ENCODE data around the gene PPIG.
"Not testable (repeated sequence)": the region's sequence is repeated elsewhere in the genome, so short reads cannot be mapped to it uniquely, and the experiment has no call there.

PPIG gene

DNA sequence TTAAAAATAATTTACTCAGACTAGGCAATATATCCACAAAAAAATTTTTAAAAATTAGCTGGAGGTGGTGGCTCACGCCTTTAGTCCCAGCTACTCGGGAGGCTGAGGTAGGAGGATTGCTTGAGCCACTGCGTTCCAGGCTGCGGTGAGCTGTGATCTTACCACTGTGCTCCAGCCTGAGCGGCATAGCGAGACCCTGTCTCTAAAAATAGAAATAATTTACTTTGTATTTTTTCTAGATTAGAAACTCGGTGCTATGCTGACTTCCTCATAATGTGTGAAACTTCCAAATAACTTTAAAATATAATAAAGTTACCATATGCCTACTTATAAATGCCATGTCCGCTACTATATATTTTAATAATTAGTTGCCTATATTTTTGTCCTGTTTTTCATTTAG, 6.7 kb downstream of the PPIG start:
- no peak for DNase-seq (ENCODE audit: low read depth in 2 of 2)

DNA sequence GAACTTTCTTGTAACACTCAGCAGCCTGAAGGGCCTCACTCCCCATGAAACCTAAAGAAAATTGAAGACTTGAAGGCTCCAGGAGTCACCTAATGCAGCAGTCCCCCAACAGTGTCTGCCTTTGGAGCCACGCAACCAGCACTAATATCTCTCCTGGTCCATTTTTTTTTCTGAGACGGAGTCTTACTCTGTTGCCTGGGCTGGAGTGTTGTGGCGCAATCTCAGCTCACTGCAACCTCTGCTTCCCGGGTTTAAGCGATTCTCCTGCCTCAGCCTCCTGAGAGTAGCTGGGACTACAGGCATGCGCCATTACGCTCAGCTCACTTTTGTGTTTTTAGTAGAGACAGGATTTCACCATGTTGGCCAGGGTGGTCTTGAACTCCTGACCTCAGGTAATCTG, 12.4 kb downstream of the PPIG start:
- not testable (repeated sequence) for DNase-seq (ENCODE audit: low read depth in 2 of 2)

DNA sequence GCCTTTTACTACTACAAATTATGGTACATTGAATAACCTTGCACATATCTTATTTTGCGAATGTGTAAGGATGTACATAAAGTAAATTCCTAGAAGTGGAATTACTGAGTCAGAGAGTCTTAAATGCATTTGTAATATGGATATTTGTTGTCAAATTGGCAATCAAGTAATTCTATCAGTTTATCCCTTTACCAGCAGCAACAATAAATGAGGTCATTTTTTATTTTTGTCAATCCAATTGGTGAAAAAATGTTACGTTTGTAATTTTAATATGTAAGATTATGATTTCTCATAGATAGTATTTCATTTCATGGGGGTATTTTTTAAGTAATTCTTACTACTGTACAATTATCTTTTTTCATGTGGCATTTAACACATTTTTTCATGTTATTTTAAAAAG, 14.8 kb downstream of the PPIG start:
- DNase-seq (ENCODE audit: low read depth in 2 of 2), result no peak

DNA sequence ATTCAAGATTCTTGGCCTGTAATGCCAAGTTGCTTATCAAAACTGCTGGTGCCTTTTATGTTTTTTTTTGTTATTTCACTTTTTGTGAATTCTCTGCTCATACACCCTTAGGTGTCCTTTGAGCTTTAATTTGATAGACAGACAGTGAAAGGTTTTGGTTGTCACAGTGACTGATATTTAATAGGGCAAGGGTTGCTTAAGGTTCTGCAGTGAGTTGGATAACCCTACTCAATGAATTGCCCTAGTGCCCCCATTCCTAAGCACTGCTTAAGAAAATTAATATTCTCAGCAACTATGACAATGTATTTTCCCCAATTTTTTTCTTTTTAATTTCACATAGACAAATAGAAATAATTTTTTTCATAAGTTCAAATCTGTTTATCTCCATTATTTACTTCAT, 15.4 kb downstream of the PPIG start:
- no peak for DNase-seq (ENCODE audit: low read depth in 2 of 2)

DNA sequence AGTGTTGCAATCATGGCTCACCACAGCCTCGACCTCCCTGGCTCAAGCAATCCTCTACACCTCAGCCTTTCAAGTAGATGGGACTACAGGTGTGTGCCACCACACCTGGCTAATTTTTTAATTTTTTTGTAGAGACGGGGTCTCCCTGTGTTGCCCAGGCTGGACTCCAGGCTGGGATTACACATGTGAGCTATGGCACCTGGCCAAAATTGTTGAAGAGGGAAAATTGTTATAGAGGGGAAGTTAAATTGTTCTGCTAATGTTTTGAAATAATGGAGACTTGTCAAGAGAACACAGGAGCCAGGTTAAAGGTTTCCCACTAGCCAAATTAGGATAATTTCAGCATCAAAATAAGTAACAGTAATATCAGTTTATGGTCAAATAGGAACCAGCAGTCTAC, 25.1 kb downstream of the PPIG start:
- DNase-seq (ENCODE audit: low read depth in 2 of 2), result no peak

DNA sequence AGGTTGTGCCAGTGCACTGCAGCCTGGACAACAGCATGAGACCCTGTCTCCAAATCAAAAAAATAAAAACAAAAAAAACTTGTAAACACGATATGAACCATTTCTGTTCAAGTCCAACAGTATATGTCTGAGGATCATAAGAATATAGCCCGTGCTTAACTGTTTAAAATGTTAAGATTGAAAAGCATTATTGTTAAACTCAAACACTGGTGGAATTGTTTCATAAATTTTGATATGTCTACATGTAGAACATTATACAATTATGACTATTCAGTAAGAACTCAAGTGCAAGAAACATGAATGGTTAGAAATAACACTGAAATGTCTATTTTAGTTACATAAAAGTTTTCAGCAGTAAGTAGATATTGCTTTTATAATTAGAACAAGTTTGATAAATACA, 29.7 kb downstream of the PPIG start:
- no peak for DNase-seq (ENCODE audit: low read depth in 2 of 2)

DNA sequence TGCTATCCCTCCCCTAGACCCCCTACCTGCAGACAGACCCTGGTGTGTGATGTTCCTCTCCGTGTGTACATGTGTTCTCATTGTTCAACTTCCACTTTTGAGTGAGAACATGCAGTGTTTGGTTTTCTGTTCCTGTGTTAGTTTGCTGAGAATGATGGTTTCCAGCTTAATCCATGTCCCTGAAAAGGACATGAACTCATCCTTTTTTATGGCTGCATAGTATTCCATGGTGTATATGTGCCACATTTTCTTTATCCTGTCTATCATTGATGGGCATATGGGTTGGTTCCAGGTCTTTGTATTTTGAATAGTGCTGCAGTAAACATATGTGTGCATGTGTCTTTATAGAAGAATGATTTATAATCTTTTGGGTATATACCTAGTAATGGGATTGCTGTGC, 31.8 kb downstream of the PPIG start:
- not testable (repeated sequence) for DNase-seq (ENCODE audit: low read depth in 2 of 2)

DNA sequence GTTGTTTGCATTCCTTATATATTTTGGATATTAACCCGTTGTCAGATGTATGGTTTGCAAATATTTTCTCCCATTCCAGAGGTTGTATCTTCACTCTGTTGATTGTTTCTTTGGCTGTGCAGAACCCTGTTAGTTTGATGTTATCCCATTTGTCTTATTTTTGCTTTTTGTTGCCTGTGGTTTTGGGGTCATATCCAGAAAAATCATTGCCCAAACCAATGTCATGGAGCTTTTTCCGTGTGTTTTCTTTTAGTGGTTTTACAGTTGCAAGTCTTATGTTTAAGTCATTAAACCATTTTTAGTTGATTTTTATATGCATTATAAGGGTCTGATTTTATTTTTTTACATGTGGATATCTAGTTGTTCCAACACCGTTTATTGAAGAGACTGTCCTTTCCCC, 35.8 kb downstream of the PPIG start:
- no peak for DNase-seq (ENCODE audit: low read depth in 2 of 2)

DNA sequence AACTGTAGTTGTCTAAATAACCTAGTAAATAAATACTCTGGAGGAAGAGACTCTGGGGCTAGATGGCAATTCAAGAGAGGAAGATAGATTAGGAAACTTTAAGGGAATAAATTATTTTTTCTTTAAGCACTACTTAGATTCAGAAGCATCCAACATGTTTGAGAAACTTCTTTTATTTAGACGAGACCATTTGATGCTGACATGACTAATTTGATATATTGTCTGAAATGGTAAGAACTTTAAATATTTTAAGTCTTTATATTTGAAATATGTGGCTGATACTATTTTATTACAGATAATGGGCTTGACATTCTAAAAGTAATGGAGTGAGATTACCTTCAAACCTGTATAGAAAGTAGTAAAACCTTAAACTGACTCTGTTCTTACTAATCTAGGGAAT, 36.4 kb downstream of the PPIG start:
- DNase-seq (ENCODE audit: low read depth in 2 of 2), result no peak

DNA sequence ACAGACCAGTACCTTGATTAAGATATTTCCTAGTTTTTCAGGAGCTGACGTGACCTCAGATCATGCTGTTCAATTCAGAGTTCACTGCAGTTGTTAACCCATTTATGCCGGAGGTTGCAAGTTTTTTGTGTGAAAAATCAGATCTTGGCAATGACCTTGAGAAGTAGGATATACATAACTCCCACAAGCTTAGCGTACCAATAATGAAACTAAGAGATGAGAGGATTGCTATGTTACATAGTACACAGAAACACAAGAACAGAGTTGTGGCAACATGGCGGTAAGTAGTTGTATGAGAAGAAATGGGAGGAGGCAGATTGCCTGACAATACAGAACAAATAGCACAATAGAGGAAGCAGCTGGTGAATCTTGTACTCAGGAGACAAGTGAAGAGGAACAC, 39.1 kb downstream of the PPIG start:
- no peak for DNase-seq (ENCODE audit: low read depth in 2 of 2)

DNA sequence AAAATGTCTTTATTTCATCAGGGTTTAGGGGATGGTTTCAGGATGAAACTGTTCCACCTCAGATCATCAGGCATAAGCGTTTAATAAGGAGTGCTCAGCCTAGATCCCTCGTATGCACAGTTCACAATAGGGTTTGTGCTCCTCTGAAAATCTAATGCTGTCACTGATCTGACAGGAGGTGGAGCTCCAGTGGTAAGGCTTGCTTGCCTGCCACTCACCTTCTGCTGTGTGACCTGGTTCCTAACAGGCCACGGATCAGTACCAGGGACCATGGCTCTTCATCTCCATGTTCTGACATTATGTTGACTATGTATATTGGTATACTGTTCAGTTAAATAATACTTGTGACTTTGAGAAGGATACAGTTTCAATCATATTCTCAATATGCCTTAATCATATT, 41.6 kb downstream of the PPIG start:
- DNase-seq (ENCODE audit: low read depth in 2 of 2), result no peak

DNA sequence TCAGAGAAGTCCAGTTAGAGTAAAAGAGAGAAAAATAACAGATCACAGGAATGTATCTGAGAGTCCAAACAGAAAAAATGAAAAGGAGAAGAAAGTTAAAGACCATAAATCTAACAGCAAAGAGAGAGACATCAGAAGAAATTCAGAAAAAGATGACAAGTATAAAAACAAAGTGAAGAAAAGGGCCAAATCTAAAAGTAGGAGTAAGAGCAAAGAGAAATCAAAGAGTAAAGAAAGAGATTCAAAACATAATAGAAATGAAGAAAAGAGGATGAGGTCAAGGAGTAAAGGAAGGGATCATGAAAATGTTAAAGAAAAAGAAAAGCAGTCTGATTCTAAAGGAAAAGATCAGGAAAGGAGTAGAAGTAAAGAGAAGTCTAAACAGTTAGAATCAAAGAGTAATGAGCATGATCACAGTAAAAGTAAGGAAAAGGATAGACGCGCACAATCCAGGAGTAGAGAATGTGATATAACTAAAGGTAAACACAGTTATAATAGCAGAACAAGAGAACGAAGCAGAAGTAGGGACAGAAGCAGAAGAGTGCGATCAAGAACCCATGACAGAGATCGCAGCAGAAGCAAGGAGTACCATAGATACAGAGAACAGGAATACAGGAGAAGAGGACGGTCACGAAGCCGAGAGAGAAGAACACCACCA, 52.4 kb downstream of the PPIG start:
- DNase-seq (ENCODE audit: low read depth in 2 of 2), result no peak

DNA sequence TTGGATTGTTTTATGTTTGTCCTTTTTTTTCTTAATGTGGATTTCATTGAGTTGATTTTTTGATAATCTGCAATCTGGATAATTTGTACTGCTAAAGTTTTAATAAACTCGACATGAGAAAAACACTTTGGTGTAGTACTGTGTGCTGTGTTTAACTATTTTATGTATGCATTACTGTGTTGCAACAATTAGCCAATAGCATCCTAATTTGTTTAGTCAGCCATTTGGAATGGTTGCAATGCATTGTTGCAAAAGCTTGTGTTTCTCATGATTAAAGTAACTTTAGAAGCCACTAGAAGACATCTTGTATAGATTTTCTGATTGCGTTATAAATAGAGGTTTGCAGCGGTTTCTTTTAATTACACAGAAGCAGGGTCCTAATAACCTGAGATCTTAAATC, 53.5 kb downstream of the PPIG start:
- DNase-seq (ENCODE audit: low read depth in 2 of 2), result no peak

DNA sequence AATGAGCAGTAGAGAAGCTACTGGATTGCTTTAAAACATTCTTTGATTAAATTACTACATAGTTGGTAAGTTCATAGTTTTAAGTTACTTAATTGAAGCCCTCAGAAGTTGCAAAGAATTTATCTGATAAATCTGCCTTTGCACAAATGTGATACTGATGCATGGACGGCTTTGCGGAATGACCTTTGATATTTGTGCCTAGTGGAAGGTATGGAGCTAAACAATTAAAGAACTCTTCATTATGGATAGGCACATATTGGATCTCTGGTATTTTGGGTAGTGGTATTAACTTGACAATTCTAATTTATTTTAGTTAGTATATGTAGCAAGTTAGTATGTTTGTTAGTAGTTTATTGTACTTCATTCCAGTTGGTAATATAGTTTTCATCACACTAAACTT, 56.0 kb downstream of the PPIG start:
- DNase-seq (ENCODE audit: low read depth in 2 of 2), result no peak

DNA sequence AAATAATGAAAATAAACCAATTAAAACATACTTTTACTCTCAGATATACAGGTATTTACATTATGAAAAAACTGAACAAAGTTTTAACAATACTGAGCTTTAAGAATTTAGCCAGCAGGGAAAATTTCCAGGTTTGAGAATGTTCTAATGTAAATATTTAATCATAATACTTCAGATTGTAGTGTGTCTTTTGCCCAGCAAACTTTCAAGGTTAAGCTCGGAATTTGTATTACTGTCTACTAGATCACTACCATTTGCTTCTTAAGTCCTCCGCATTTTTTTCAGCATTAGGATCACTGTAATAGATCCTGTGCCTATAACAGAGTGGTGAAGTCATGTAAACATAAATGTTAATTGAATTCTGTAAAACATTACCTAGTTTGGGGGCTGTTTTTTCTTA, 57.3 kb downstream of the PPIG start:
- no peak for DNase-seq (ENCODE audit: low read depth in 2 of 2)

DNA sequence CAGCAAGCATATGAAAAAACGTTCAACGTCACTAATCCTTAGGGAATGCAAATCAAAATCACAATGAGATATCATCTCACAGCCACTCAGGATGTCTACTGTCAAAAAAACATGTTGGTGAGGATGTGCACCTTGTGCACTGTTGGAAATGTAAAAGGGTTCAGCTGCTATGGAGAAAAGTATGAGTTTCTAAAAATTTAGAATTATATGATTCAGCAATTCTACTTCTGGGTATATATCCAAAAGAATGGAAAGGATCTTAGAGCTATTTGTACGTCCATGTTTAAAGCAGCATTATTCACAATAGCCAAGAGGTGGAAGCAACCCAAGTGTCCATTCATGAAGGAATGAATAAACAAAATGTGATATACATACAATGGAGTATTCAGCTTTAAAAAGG, 60.0 kb downstream of the PPIG start:
- no peak for DNase-seq (ENCODE audit: low read depth in 2 of 2)

DNA sequence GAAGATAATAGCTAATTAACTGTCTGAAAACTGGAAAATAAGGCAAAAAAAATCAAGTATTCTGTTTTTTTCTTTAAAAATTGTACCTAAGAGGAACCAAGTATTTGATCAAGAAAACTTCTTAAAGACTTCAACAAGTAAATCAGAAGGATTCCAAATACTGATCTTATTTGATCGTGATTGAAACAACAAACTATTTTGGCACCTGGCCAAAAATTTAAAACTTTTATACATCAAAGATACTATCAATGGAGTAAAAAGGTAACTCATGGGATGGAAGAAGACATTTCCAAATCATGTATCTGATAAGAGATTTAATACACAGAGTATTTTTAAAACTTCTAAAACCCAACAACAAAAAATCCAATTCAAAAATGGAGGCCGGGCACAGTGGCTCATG, 63.3 kb downstream of the PPIG start:
- DNase-seq (ENCODE audit: low read depth in 2 of 2), result no peak

DNA sequence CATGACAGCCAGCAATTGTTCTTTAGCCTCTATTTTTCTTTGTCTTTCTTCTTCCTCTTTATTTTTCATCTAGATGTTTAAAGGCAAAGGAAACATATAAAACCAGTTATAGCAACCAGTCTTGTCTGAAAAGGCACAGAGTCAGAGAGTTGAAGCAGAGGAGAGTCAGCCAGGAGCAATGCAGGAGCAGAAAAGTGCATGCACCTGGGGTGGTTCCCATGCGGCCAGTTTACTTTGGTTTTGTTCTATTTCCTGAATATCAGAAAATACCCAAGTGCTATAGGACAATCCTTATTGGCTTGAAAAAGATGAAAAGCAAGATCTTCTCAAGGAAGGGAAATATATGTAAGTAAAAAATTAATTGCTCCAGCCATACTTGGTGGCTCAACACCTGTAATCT, 65.1 kb downstream of the PPIG start:
- DNase-seq (ENCODE audit: low read depth in 2 of 2), result no peak

DNA sequence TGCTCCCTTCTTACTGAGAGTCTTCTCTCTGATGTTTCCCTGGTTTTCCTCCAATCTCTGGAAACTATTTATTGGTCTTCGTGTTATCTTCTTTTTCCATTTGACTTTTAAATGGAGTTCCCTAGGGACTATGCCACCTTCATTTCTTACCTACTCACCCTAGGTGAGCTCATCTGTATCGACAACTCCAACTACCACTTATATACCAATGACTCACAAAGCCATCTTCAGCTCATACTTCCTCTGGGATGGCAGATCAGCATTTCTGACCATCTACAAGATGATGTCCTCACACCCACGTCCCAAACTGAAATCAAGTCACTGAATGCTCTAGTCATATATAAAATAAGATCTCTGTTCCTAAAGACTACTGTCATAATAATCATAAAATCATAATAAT, 69.5 kb downstream of the PPIG start:
- no peak for DNase-seq (ENCODE audit: low read depth in 2 of 2)

DNA sequence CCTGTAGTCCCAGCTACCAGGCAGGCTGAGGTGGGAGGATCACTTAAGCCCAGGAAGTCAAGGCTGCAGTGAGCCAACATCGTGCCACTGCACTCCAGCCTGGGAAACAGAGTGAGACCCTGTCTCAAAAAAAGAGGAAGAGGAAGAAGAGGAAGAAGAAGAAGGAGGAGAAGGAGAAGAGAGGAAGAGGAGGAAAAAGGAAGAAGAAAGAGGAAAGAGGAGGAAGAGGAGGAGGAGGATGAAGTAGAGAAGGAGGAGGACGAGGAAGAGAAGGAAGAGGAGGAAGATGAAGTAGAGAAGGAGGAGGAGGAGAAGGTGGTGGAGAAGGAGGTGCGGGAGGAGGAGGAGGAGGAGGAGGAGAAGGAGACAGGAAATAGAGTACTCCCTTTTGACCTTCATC, 72.0 kb downstream of the PPIG start:
- no peak for DNase-seq (ENCODE audit: low read depth in 2 of 2)

DNA sequence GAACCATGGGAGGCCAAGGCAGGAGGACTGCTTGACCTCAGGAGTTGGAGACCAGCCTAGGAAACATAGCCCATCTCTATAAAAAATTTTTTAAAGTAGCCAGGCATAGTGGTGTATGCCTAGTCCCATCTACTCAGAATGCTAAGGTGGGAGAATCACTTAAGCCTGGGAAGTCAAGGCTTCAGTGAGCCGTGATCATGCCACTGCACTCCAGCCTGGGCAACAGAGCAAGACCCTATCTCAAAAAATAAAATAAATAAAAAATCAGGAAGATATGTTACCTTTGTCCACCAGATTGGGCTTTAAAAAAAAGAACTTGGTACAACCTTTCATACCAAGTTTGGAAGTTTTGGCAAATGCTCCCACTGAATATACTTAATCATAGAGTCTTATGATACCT, 74.7 kb downstream of the PPIG start:
- DNase-seq (ENCODE audit: low read depth in 2 of 2), result no peak

DNA sequence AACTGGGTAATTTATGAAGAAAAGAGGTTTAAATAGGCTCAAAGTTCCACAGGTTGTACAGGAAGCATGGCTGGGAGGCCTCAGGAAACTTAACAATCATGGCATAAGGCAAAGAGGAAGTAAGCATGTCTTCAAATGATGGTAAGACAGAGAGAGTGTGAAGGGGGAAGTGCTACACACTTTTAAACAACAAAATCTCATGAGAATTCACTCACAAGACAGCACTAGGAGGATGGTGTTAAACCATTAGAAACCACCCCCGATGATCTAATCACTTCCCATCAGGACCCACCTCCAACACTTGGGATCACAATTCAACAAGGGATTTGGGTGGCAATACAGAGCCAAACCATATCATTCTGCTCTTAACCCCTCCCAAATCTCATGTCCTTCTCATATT, 75.2 kb downstream of the PPIG start:
- no peak for DNase-seq (ENCODE audit: low read depth in 2 of 2)

DNA sequence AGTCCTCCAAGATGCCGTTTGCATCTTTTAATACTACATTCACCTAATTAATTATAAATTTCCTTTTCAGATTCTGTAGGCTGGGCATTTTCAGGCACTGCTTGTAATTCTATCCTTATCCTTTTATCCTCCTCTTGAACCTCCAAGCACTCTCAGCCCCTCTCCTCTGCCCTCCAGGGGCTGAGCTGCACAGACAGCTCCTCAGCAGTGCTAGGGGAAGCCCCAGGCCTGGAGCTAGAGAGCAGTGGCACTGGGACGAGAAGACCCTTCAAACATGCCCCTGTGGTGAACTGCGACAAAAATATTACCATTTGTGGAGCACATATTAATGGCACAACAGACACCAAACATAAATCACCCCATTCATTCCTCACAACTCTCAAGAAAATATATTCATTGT, 77.1 kb downstream of the PPIG start:
- no peak for DNase-seq (ENCODE audit: low read depth in 2 of 2)

DNA sequence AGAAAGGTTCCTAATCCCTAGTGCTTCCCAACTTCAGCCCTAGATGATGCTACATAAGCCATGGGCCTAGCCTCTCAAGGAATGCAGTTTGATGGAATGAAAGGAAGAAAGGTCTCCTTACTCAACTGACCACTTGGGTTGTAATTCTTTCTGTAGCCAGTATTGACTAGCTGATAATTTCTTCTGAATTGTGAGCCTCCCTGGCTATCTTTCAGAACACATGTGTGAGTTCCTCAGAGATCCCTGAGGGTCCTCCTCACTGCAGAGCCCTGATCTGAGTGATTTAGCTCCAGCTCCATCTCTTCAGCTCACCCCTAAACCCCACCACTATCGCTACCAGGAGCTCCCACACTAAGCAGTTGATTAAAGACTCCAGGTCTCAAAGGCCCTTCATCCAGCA, 78.6 kb downstream of the PPIG start:
- DNase-seq (ENCODE audit: low read depth in 2 of 2), result no peak

DNA sequence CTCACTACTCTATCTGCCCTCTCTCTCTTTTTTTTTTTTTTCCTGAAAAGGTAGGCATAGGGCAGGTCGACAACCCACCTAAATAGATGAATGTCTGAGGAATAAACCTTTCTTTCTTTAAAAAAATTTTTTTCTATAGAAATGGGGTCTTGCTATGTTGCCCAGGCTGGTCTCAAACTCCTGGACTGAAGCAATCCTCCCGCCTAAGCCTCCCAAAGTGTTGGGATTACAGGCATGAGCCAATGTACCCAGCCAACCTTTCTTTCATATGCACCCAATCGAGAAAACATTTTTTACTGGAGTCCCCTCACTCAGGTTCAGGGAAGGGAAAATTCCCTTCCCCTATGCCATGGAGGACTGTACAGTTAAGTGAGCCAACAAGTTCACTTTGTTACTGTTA, 79.1 kb downstream of the PPIG start:
- no peak for DNase-seq (ENCODE audit: low read depth in 2 of 2)
